Gastrocnemius medialis (tissue), 4 donors: ENCODE results near the gene SEMA3A. TPM values are rescaled to one million over a fixed set of nuclear protein-coding genes. Genes with fewer than 3 reads are reported as not detected.

Source experiments
- ATAC-seq, 2 donors: fragments of 150-250 bp; one replicate each; pipeline ENCODE4 v1.9.1; 2016
- DNase-seq, 2 donors: peaks; one replicate each; pipeline ENCODE4 v3.0.0-alpha.2; 2019
- H3K27ac ChIP-seq, 4 donors: fragments of 200-600 bp; sonication (generic); 1 replicate in 1 of 4; 2 replicates in 3 of 4; pipeline ENCODE4 v1.5.1; 2016 to 2018; ENCODE audit warnings: mild to moderate bottlenecking in 2 of 4, moderate library complexity in 1 of 4
- H3K27me3 ChIP-seq, 3 donors: fragments of 200-600 bp; sonication (generic) in 2 of 3; 1 replicate in 1 of 3; 2 replicates in 2 of 3; pipeline versions ENCODE4 v1.5.1 to v1.6.0; 2016 to 2019; ENCODE audit warnings: mild to moderate bottlenecking in 1 of 3, moderate library complexity in 1 of 3
- H3K36me3 ChIP-seq, 2 donors: fragments of 200-600 bp; sonication (generic) in 1 of 2; one replicate each; pipeline ENCODE4 v1.5.1; 2017 to 2018
- H3K4me1 ChIP-seq, 2 donors: fragments of 200-600 bp; sonication (generic) in 1 of 2; one replicate each; pipeline ENCODE4 v1.5.1; 2016 to 2017; ENCODE audit warnings: mild to moderate bottlenecking in 2 of 2
- H3K4me3 ChIP-seq, 4 donors: fragments of 200-600 bp; sonication (generic) in 3 of 4; 1 replicate in 1 of 4; 2 replicates in 3 of 4; pipeline ENCODE4 v1.5.1; 2016 to 2019; ENCODE audit warnings: mild to moderate bottlenecking in 2 of 4
- H3K9me3 ChIP-seq, 3 donors: fragments of 200-600 bp; sonication (generic) in 2 of 3; 1 replicate in 1 of 3; 2 replicates in 2 of 3; pipeline ENCODE4 v1.5.1; 2016 to 2019
- CTCF ChIP-seq, 5 experiments: fragments of 450-650 bp in 3 of 5; fragments of 200-600 bp in 2 of 5; sonication (generic) in 2 of 5; IDR thresholded peaks in 4 of 5; conservative IDR thresholded peaks in 1 of 5; 1 replicate in 4 of 5; 2 replicates in 1 of 5; pipeline ENCODE4 v1.5.1; 2016 to 2019; ENCODE audit warnings: antibody characterized with exemption in 5 of 5, mild to moderate bottlenecking in 3 of 5, moderate library complexity in 3 of 5
- POLR2A ChIP-seq, 2 donors: fragments of 450-650 bp; IDR thresholded peaks; one replicate each; pipeline ENCODE4 v1.6.1; 2017; ENCODE audit warnings: antibody characterized with exemption in 2 of 2, mild to moderate bottlenecking in 2 of 2, moderate library complexity in 2 of 2
- in situ Hi-C, 4 donors: fragments of 200-750 bp; cut with MboI; loops; one replicate each; pipeline versions ENCODE4 v1.15.0 to v1.8.0; 2017; ENCODE audit warnings: low sequenced_read_pairs in 4 of 4
- intact Hi-C: fragments of 100-400 bp; cut with DNase I; formaldehyde crosslinking; loops from one replicate; pipeline ENCODE4 v1.15.1; 2023; ENCODE audit warnings: low total_unique reads
- total RNA-seq, 4 donors: library from RNA; depleted of rRNA; stranded (reverse); fragments of >200 nt; gene quantifications; one replicate each; pipeline versions ENCODE4 v1.1.0 to v1.2.3, GENCODE V29; 2016

Gene SEMA3A
- total RNA-seq, 4 donors from 2014 or later, result 0.07 to 0.29 (median 0.13) TPM

GRCh38 chr7:84139986-84140729 lies 54.4 kb downstream of the SEMA3A start:
- H3K4me3 ChIP-seq, result no peak overlapping the region
- in situ Hi-C loops (no loop called here), intact Hi-C loops (no loop called here)
- H3K36me3 ChIP-seq, result no peaks in the 10 kb centered on the region
- no peaks in the 10 kb centered on the region for H3K9me3 ChIP-seq
- no peak overlapping the region for H3K27ac ChIP-seq
- no peak for TF ChIP-seq CTCF (IDR thresholded peaks at IDR 0.05 in 4 of 5, conservative IDR thresholded peaks at IDR 0.05 in 1 of 5)
- no peak for TF ChIP-seq POLR2A (IDR thresholded peaks at IDR 0.05)
- ATAC-seq, result no peak
- DNase-seq, result no peak
- no peaks in the 10 kb centered on the region for H3K4me1 ChIP-seq
- H3K27me3 ChIP-seq, result no peaks in the 10 kb centered on the region

- no peaks in the 10 kb centered on the region for H3K9me3 ChIP-seq
- in situ Hi-C loops (no loop called here), intact Hi-C loops (no loop called here)
- ATAC-seq, result no peak
- no peaks in the 10 kb centered on the region for H3K36me3 ChIP-seq
- DNase-seq, result no peak
- H3K4me1 ChIP-seq, result no peaks in the 10 kb centered on the region
- H3K27me3 ChIP-seq, result no peaks in the 10 kb centered on the region
- H3K27ac ChIP-seq, result no peak overlapping the region
- H3K4me3 ChIP-seq, result no peak overlapping the region
- TF ChIP-seq POLR2A (IDR thresholded peaks at IDR 0.05) (no peak), CTCF (IDR thresholded peaks at IDR 0.05 in 4 of 5, conservative IDR thresholded peaks at IDR 0.05 in 1 of 5) (no peak)
These were observed 56.2 kb downstream of the SEMA3A start for GRCh38 chr7:84138411-84138810.

- no peaks in the 10 kb centered on the region for H3K27me3 ChIP-seq
- TF ChIP-seq CTCF (IDR thresholded peaks at IDR 0.05 in 4 of 5, conservative IDR thresholded peaks at IDR 0.05 in 1 of 5), result no peak
- no peak for TF ChIP-seq POLR2A (IDR thresholded peaks at IDR 0.05)
- no peaks in the 10 kb centered on the region for H3K9me3 ChIP-seq
- ATAC-seq (no peak), DNase-seq (no peak)
- no peaks in the 10 kb centered on the region for H3K36me3 ChIP-seq
- in situ Hi-C loops, result no loop called here
- no peak overlapping the region for H3K4me3 ChIP-seq
- intact Hi-C loops, result no loop called here
- no peaks in the 10 kb centered on the region for H3K4me1 ChIP-seq
- H3K27ac ChIP-seq, result no peak overlapping the region
These were observed 56.8 kb downstream of the SEMA3A start for GRCh38 chr7:84137812-84138211.

- Histone ChIP-seq H3K36me3 (no peaks in the 10 kb centered on the region), H3K9me3 (no peaks in the 10 kb centered on the region), H3K4me1 (no peaks in the 10 kb centered on the region), H3K27me3 (no peaks in the 10 kb centered on the region), H3K27ac (no peak overlapping the region), H3K4me3 (no peak overlapping the region)
- intact Hi-C loops, result no loop called here
- no peak for ATAC-seq
- in situ Hi-C loops, result no loop called here
- DNase-seq, result no peak
- TF ChIP-seq POLR2A (IDR thresholded peaks at IDR 0.05), result no peak
- TF ChIP-seq CTCF (IDR thresholded peaks at IDR 0.05 in 4 of 5, conservative IDR thresholded peaks at IDR 0.05 in 1 of 5), result no peak
These were observed 57.8 kb downstream of the SEMA3A start for GRCh38 chr7:84136809-84137208.

- intact Hi-C loops, result no loop called here
- Histone ChIP-seq H3K9me3 (no peaks in the 10 kb centered on the region), H3K4me3 (no peak overlapping the region), H3K36me3 (no peaks in the 10 kb centered on the region), H3K4me1 (no peaks in the 10 kb centered on the region), H3K27ac (no peak overlapping the region), H3K27me3 (no peaks in the 10 kb centered on the region)
- TF ChIP-seq CTCF (IDR thresholded peaks at IDR 0.05 in 4 of 5, conservative IDR thresholded peaks at IDR 0.05 in 1 of 5), result no peak
- TF ChIP-seq POLR2A (IDR thresholded peaks at IDR 0.05), result no peak
- in situ Hi-C loops, result no loop called here
- no peak for DNase-seq
- no peak for ATAC-seq
These were observed 58.3 kb downstream of the SEMA3A start for GRCh38 chr7:84136336-84136735.
